Measurements from ENCODE around the gene SPN. TPM values are rescaled to one million over a fixed set of nuclear protein-coding genes. Genes with fewer than 3 reads are reported as not detected.
"Not testable (repeated sequence)": the region's sequence is repeated elsewhere in the genome, so short reads cannot be mapped to it uniquely, and the experiment has no call there.

The SPN gene
- total and polyA plus RNA-seq, 2 of the 4 experiments (the other 2 are of a cell fraction) = not detected

GRCh38 chr16:29626778-29627331 is 36.2 kb upstream of the SPN start:
- ATAC-seq (ENCODE audit: low read depth); H2BK5ac ChIP-seq (ENCODE audit: low read depth, low read length, poor library complexity, severe bottlenecking); H3K4me1 ChIP-seq (ENCODE audit: control insufficient read depth, insufficient read depth, low read length); H2BK15ac ChIP-seq (ENCODE audit: low read depth, low read length); intact Hi-C loops (cut with micrococcal nuclease); H3K4me2 ChIP-seq (ENCODE audit: low read depth, low read length); H2AFZ ChIP-seq (replicated peaks; ENCODE audit: low read length, poor library complexity); H2AK5ac ChIP-seq (ENCODE audit: low read depth, low read length); H3K4ac ChIP-seq (ENCODE audit: low read depth, low read length); H3K27me3 ChIP-seq (ENCODE audit: control insufficient read depth, insufficient read depth, low read length); H4K91ac ChIP-seq (ENCODE audit: insufficient read depth, low read depth, low read length); H3K18ac ChIP-seq (ENCODE audit: low read depth, low read length); H3K27ac ChIP-seq (ENCODE audit: insufficient read depth, low read length); H3K36me3 ChIP-seq (ENCODE audit: control insufficient read depth, insufficient read depth, low read length); H3K79me1 ChIP-seq (ENCODE audit: low read depth in 1 of 2, low read length in 2 of 2); CTCF ChIA-PET; H2BK120ac ChIP-seq (ENCODE audit: low read depth, low read length); dilution Hi-C loops (cut with HindIII; ENCODE audit: low sequenced_read_pairs, unreplicated experiment); in situ Hi-C loops (cut with MboI; ENCODE audit: low sequenced_read_pairs); BruUV-seq (replicated peaks); H3K23ac ChIP-seq (ENCODE audit: low read depth, low read length); H3K9me3 ChIP-seq (ENCODE audit: control insufficient read depth, insufficient read depth, low read length); DNase-seq; H4K8ac ChIP-seq (ENCODE audit: low read depth in 2 of 2, low read length in 2 of 2); H3K9ac ChIP-seq (ENCODE audit: low read depth, low read length); H3K56ac ChIP-seq (ENCODE audit: extremely low read depth, insufficient read depth, low read length); H3K14ac ChIP-seq (replicated peaks; ENCODE audit: low read depth, low read length); H2AK9ac ChIP-seq (replicated peaks; ENCODE audit: low read depth, low read length, poor library complexity); H4K20me1 ChIP-seq (ENCODE audit: insufficient read depth, low read length); H4K5ac ChIP-seq (ENCODE audit: low read depth, low read length); H2BK20ac ChIP-seq (ENCODE audit: low read depth, low read length); H3K4me3 ChIP-seq (ENCODE audit: insufficient read depth, low read depth, low read length); H3K9me1 ChIP-seq (ENCODE audit: insufficient read depth, low read length): not testable (repeated sequence)
- WGBS, 2 experiments (ENCODE audit: extremely low coverage in 2 of 2, insufficient read length in 1 of 2) = 87% methylated on average over 4 of the region's 16 CpGs; no CpG with 5 or more reads in 1 of the 2 experiments
- POLR2A ChIA-PET (ENCODE audit: unreplicated experiment) = interaction anchor here (0.7 kb wide), 1 partner anchor 13 kb away, joined by 7 read pairs; no protein-coding TSS in a partner anchor

Measured in IMR-90 (cell line).